HEK293 (cell line): Measurements from ENCODE around the gene RHOD.

Source experiments
- CTCF ChIP-seq: fragments of 450-650 bp; formaldehyde crosslinking; IDR thresholded peaks from 2 replicates; pipeline ENCODE4 v1.5.1; 2016; ENCODE audit warnings: missing biosample characterization, missing genetic modification characterization
- HOXA7 ChIP-seq: sonication (generic); formaldehyde crosslinking; IDR thresholded peaks from 2 replicates; pipeline ENCODE4 v1.8.1; 2022; ENCODE audit warnings: missing genetic modification reagents, borderline replicate concordance
- HOXD13 ChIP-seq: sonication (generic); formaldehyde crosslinking; IDR thresholded peaks from 2 replicates; pipeline ENCODE4 v1.8.0; 2022; ENCODE audit warnings: missing genetic modification reagents, borderline replicate concordance
- ZNF274 ChIP-seq, 2 experiments: fragments of 200-500 bp in 1 of 2; fragments of 450-650 bp in 1 of 2; sonication (Bioruptor generic) in 1 of 2; formaldehyde crosslinking in 1 of 2; IDR thresholded peaks; 2 replicates each; pipeline versions ENCODE4 v1.5.1 to v1.6.1; 2014 to 2016; ENCODE audit warnings: borderline replicate concordance in 1 of 2, inconsistent platforms in 1 of 2, low read length in 1 of 2, missing biosample characterization in 1 of 2, missing genetic modification characterization in 1 of 2
- ZNF548 ChIP-seq: fragments of 450-650 bp; formaldehyde crosslinking; IDR thresholded peaks from 2 replicates; pipeline ENCODE4 v1.5.1; 2016; ENCODE audit warnings: missing biosample characterization, missing genetic modification characterization
- ZNF830 ChIP-seq: fragments of 450-650 bp; IDR thresholded peaks from 2 replicates; pipeline ENCODE4 v1.5.0; 2018; ENCODE audit warnings: missing biosample characterization, missing genetic modification characterization, low read depth, mild to moderate bottlenecking, moderate library complexity

- TF ChIP-seq CTCF (tag by site-specific recombination): no peak
- TF ChIP-seq HOXD13: no peak
- no peak for TF ChIP-seq HOXA7 (CRISPR knock-in tag)
- no peak for TF ChIP-seq ZNF548 (tag by site-specific recombination)
- no peak for TF ChIP-seq ZNF274 (IDR thresholded peaks at IDR 0.05; ENCODE audit: low read length)
- no peak for TF ChIP-seq ZNF274 (tag by site-specific recombination; IDR thresholded peaks at IDR 0.05; ENCODE audit: borderline replicate concordance)
- no peak for TF ChIP-seq ZNF830 (tag by site-specific recombination)
These were observed 29.0 kb downstream of the RHOD start for GRCh38 chr11:67085617-67086016.
